ENCODE measurements around the gene HS2ST1.
"Not testable (repeated sequence)": the region's sequence is repeated elsewhere in the genome, so short reads cannot be mapped to it uniquely, and the experiment has no call there.

The HS2ST1 gene

DNA sequence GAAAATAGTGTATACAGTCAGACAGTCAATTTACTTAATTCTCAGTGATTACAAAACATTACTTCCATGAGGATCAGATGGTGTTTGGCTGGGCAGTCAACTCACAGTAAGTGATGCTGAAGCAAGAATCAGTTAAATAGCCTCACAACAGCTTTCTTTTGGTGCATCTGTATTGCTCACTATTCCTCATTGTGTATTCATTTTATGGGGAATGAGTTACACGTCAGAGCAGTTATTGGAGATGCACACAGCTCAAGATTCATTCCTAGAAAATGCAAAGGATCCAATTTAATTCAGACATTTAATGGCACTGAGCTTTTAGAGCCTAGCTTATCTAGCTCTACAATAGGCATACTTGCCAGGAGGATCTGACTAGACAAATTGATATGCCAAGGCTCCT lies 150.6 kb downstream of the HS2ST1 start:
- no peaks in the 10 kb centered on the region for H3K36me3 ChIP-seq (ENCODE audit: insufficient read depth, low read length)
- H3K9me2 ChIP-seq (replicated peaks; ENCODE audit: low read depth, low read length), result no peaks in the 10 kb centered on the region
- H3F3A ChIP-seq (ENCODE audit: low read depth), result no peaks in the 10 kb centered on the region
- H3K4me2 ChIP-seq (ENCODE audit: low read depth, low read length, poor library complexity, severe bottlenecking), result no peak overlapping the region
- no peak overlapping the region for H3K9ac ChIP-seq (ENCODE audit: low read depth, low read length, poor library complexity, severe bottlenecking)
- no peak for TF ChIP-seq EZH2phosphoT487 (IDR thresholded peaks at IDR 0.05; ENCODE audit: borderline replicate concordance)
- TF ChIP-seq, protein P1, sequence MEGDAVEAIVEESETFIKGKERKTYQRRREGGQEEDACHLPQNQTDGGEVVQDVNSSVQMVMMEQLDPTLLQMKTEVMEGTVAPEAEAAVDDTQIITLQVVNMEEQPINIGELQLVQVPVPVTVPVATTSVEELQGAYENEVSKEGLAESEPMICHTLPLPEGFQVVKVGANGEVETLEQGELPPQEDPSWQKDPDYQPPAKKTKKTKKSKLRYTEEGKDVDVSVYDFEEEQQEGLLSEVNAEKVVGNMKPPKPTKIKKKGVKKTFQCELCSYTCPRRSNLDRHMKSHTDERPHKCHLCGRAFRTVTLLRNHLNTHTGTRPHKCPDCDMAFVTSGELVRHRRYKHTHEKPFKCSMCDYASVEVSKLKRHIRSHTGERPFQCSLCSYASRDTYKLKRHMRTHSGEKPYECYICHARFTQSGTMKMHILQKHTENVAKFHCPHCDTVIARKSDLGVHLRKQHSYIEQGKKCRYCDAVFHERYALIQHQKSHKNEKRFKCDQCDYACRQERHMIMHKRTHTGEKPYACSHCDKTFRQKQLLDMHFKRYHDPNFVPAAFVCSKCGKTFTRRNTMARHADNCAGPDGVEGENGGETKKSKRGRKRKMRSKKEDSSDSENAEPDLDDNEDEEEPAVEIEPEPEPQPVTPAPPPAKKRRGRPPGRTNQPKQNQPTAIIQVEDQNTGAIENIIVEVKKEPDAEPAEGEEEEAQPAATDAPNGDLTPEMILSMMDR (conservative IDR thresholded peaks at IDR 0.05; ENCODE audit: low read length), result no peak
- H3K27me3 ChIP-seq (ENCODE audit: insufficient read depth, low read length, poor library complexity, severe bottlenecking), result no peaks in the 10 kb centered on the region
- peaks cover 5% of the 10 kb centered on the region; the same call in 1 of the 2 replicates for H3K79me2 ChIP-seq (ENCODE audit: insufficient read depth, low read length)
- H3K4me3 ChIP-seq (ENCODE audit: low read length, poor library complexity, severe bottlenecking), result no peak overlapping the region
- no peaks in the 10 kb centered on the region for H3K9me3 ChIP-seq (ENCODE audit: insufficient read depth, low read depth, low read length)
- H4K20me1 ChIP-seq (ENCODE audit: insufficient read depth, low read length, poor library complexity, severe bottlenecking), result peaks cover 4% of the 10 kb centered on the region
- no peak overlapping the region for H2AFZ ChIP-seq (ENCODE audit: low read length)
- H3K4me1 ChIP-seq (ENCODE audit: insufficient read depth, low read length, poor library complexity, severe bottlenecking), result peaks cover 6% of the 10 kb centered on the region

DNA sequence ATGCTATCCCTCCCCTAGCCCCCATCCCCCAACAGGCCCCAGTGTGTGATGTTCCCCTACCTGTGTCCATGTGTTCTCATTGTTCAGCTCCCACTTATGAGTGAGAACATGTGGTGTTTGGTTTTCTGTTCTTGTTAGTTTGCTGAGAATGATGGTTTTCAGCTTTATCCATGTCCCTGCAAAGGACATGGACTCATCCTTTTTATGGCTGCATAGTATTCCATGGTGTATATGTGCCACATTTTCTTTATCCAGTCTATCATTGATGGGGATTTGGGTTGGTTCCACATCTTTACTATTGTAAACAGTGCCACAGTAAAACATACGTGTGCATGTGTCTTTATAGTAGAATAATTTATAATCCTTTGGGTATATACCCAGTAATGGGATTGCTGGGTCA lies 152.3 kb downstream of the HS2ST1 start:
- H3K36me3 ChIP-seq (ENCODE audit: insufficient read depth, low read length); H3K4me1 ChIP-seq (ENCODE audit: insufficient read depth, low read length, poor library complexity, severe bottlenecking); H3K4me3 ChIP-seq (ENCODE audit: low read length, poor library complexity, severe bottlenecking); H2AFZ ChIP-seq (ENCODE audit: low read length); H3K4me2 ChIP-seq (ENCODE audit: low read depth, low read length, poor library complexity, severe bottlenecking); H3F3A ChIP-seq (ENCODE audit: low read depth); H3K9me3 ChIP-seq (ENCODE audit: insufficient read depth, low read depth, low read length); H3K9ac ChIP-seq (ENCODE audit: low read depth, low read length, poor library complexity, severe bottlenecking); H3K9me2 ChIP-seq (replicated peaks; ENCODE audit: low read depth, low read length); H4K20me1 ChIP-seq (ENCODE audit: insufficient read depth, low read length, poor library complexity, severe bottlenecking); H3K27me3 ChIP-seq (ENCODE audit: insufficient read depth, low read length, poor library complexity, severe bottlenecking); H3K79me2 ChIP-seq (ENCODE audit: insufficient read depth, low read length): not testable (repeated sequence)

DNA sequence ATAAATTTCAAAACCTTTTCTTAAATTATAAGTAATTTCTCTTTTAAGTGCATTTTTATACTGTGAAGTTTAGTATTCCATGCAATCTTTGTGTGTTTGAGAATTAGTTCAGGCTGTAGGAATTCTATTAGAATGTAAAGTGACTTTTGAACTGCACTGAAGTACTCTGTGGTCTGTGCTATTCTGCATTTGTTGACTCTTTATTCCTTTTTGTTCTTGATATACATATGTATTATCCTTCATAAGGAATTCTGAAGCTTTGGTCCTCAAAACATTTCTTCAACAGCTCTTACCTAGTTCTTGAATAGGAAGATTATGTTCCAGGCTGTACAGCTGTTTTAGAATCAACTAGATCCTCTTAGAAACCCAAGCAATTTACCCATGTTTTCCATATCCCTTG lies 158.0 kb downstream of the HS2ST1 start:
- no peaks in the 10 kb centered on the region for H3F3A ChIP-seq (ENCODE audit: low read depth)
- H3K4me1 ChIP-seq (ENCODE audit: insufficient read depth, low read length, poor library complexity, severe bottlenecking), result no peaks in the 10 kb centered on the region
- peaks cover 5% of the 10 kb centered on the region; the same call in 1 of the 2 replicates for H3K79me2 ChIP-seq (ENCODE audit: insufficient read depth, low read length)
- TF ChIP-seq EZH2phosphoT487 (IDR thresholded peaks at IDR 0.05; ENCODE audit: borderline replicate concordance), result no peak
- TF ChIP-seq, protein P1 (conservative IDR thresholded peaks at IDR 0.05; ENCODE audit: low read length), result no peak
- H3K4me2 ChIP-seq (ENCODE audit: low read depth, low read length, poor library complexity, severe bottlenecking), result no peak overlapping the region
- no peaks in the 10 kb centered on the region for H3K9me2 ChIP-seq (replicated peaks; ENCODE audit: low read depth, low read length)
- H4K20me1 ChIP-seq (ENCODE audit: insufficient read depth, low read length, poor library complexity, severe bottlenecking), result peaks cover 4% of the 10 kb centered on the region
- H3K9ac ChIP-seq (ENCODE audit: low read depth, low read length, poor library complexity, severe bottlenecking), result no peak overlapping the region
- H3K27me3 ChIP-seq (ENCODE audit: insufficient read depth, low read length, poor library complexity, severe bottlenecking), result no peaks in the 10 kb centered on the region
- H3K4me3 ChIP-seq (ENCODE audit: low read length, poor library complexity, severe bottlenecking), result no peak overlapping the region
- peaks cover 5% of the 10 kb centered on the region; the same call in 1 of the 2 replicates for H3K36me3 ChIP-seq (ENCODE audit: insufficient read depth, low read length)
- no peak overlapping the region for H2AFZ ChIP-seq (ENCODE audit: low read length)
- H3K9me3 ChIP-seq (ENCODE audit: insufficient read depth, low read depth, low read length), result no peaks in the 10 kb centered on the region

DNA sequence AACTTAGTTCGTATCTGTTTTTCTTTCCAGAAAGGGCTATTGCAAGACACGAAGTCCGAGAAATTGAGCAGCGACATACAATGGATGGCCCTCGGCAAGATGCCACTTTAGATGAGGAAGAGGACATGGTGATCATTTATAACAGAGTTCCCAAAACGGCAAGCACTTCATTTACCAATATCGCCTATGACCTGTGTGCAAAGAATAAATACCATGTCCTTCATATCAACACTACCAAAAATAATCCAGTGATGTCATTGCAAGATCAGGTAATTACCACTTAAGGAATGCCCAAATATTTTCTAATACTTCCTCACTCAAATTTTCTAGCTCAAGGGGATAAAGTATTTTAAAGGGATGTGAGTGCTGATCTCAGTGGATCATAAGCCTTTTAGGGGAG lies 158.5 kb downstream of the HS2ST1 start:
- no peak overlapping the region for H3K4me2 ChIP-seq (ENCODE audit: low read depth, low read length, poor library complexity, severe bottlenecking)
- no peak overlapping the region for H3K4me3 ChIP-seq (ENCODE audit: low read length, poor library complexity, severe bottlenecking)
- peaks cover 5% of the 10 kb centered on the region; the same call in 1 of the 2 replicates for H3K36me3 ChIP-seq (ENCODE audit: insufficient read depth, low read length)
- peaks cover 4% of the 10 kb centered on the region for H4K20me1 ChIP-seq (ENCODE audit: insufficient read depth, low read length, poor library complexity, severe bottlenecking)
- H3K9me2 ChIP-seq (replicated peaks; ENCODE audit: low read depth, low read length), result no peaks in the 10 kb centered on the region
- H3K9ac ChIP-seq (ENCODE audit: low read depth, low read length, poor library complexity, severe bottlenecking), result no peak overlapping the region
- no peaks in the 10 kb centered on the region for H3K9me3 ChIP-seq (ENCODE audit: insufficient read depth, low read depth, low read length)
- H2AFZ ChIP-seq (ENCODE audit: low read length), result no peak overlapping the region
- H3K4me1 ChIP-seq (ENCODE audit: insufficient read depth, low read length, poor library complexity, severe bottlenecking), result no peaks in the 10 kb centered on the region
- peaks cover 5% of the 10 kb centered on the region; the same call in 1 of the 2 replicates for H3K79me2 ChIP-seq (ENCODE audit: insufficient read depth, low read length)
- H3K27me3 ChIP-seq (ENCODE audit: insufficient read depth, low read length, poor library complexity, severe bottlenecking), result no peaks in the 10 kb centered on the region
- no peaks in the 10 kb centered on the region for H3F3A ChIP-seq (ENCODE audit: low read depth)
- TF ChIP-seq, protein P1 (conservative IDR thresholded peaks at IDR 0.05; ENCODE audit: low read length), result no peak
- no peak for TF ChIP-seq EZH2phosphoT487 (IDR thresholded peaks at IDR 0.05; ENCODE audit: borderline replicate concordance)
